ENCODE measurements around the gene HOXA6. TPM values are rescaled to one million over a fixed set of nuclear protein-coding genes. Genes with fewer than 3 reads are reported as not detected.
A peak's percentile ranks its signal among the peaks of the same experiment; 100 is the strongest.

HOXA6 gene
- total RNA-seq, 1 experiment from 2014 or later = not detected

DNA sequence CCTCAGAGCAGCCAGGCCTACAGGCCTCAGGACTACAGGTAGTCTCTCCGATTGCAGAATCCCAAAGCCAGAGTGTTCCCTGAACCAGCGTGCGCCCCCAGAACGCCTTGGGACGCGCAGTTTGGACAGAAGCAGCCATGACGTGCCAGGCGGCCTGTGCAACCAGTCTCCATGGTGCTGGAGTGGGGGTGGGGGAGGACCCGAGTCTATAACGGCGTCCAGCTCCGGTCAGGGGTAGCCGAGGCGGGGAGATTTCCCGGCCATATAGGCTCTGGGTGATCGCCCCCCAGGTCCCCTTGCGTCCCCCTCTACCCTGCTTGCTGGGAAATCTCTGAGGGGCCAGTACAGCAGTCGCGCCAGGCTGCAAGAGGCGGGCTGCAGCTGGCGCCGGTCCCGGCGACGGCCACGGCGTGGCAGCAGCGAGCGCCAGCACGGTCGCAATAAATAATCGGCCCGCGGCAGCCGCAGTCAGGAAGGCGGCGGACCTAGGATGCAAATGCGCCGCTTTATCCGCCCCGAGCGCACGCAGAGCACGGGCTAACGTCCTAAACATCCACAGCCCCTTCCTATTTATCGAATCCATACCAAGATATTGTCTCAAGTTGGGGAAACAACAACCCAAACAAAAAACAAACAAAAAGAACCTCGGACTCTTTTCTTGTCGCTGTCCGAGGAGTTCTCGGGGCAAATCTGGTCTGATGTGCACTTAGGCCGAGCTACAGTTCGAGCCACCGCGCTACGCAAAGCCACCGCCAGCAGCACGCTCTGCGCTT, 3.2 kb upstream of the HOXA6 start:
- Histone ChIP-seq H3K27ac (ENCODE audit: insufficient read length, low read depth, low read length) (no peak overlapping the region), H3K27me3 (ENCODE audit: insufficient read depth, low read length) (peaks cover 97% of the 10 kb centered on the region), H3K9ac (ENCODE audit: extremely low read depth, insufficient read length, low read length) (no peak overlapping the region), H4K91ac (ENCODE audit: insufficient read length, low read depth, low read length) (no peak overlapping the region), H2BK120ac (ENCODE audit: low read depth, low read length, poor library complexity, severe bottlenecking) (no peak overlapping the region), H4K5ac (ENCODE audit: insufficient read length, low read depth, low read length) (no peak overlapping the region), H3K4ac (ENCODE audit: low read depth, low read length) (no peak overlapping the region), H3K4me2 (ENCODE audit: insufficient read depth, insufficient read length, low read length) (peak overlapping the region; percentile 4), H4K20me1 (ENCODE audit: control insufficient read depth, insufficient read depth, insufficient read length) (no peaks in the 10 kb centered on the region), H3K56ac (ENCODE audit: insufficient read length, low read depth, low read length) (no peak overlapping the region), H3K23ac (ENCODE audit: insufficient read length, low read depth, low read length) (no peak overlapping the region), H4K8ac (replicated peaks; ENCODE audit: insufficient read length, low read depth, low read length) (no peak overlapping the region), H3K9me3 (ENCODE audit: control insufficient read depth, low read depth, low read length) (no peaks in the 10 kb centered on the region), H3K23me2 (ENCODE audit: insufficient read length, low read depth, low read length, poor library complexity, severe bottlenecking) (peaks cover 5% of the 10 kb centered on the region), H3K14ac (ENCODE audit: insufficient read depth, low read length) (no peak overlapping the region), H2BK15ac (ENCODE audit: low read depth, low read length) (no peak overlapping the region), H2BK5ac (ENCODE audit: insufficient read length, low read length) (no peak overlapping the region), H3T11ph (ENCODE audit: low read length) (no peak overlapping the region), H2BK12ac (ENCODE audit: insufficient read length, low read depth, low read length) (no peak overlapping the region), H2AK5ac (ENCODE audit: insufficient read length, low read length) (no peak overlapping the region), H3K4me1 (ENCODE audit: insufficient read depth, low read length) (no peaks in the 10 kb centered on the region), H3K79me2 (ENCODE audit: insufficient read depth, low read length) (no peaks in the 10 kb centered on the region), H2BK20ac (ENCODE audit: low read depth, low read length, poor library complexity, severe bottlenecking) (no peak overlapping the region), H2AFZ (ENCODE audit: low read length) (no peak overlapping the region), H3K79me1 (ENCODE audit: insufficient read depth, low read depth, low read length, poor library complexity, severe bottlenecking) (no peaks in the 10 kb centered on the region), H3K18ac (ENCODE audit: insufficient read length, low read depth, low read length) (no peak overlapping the region)
- TF ChIP-seq, protein P1, sequence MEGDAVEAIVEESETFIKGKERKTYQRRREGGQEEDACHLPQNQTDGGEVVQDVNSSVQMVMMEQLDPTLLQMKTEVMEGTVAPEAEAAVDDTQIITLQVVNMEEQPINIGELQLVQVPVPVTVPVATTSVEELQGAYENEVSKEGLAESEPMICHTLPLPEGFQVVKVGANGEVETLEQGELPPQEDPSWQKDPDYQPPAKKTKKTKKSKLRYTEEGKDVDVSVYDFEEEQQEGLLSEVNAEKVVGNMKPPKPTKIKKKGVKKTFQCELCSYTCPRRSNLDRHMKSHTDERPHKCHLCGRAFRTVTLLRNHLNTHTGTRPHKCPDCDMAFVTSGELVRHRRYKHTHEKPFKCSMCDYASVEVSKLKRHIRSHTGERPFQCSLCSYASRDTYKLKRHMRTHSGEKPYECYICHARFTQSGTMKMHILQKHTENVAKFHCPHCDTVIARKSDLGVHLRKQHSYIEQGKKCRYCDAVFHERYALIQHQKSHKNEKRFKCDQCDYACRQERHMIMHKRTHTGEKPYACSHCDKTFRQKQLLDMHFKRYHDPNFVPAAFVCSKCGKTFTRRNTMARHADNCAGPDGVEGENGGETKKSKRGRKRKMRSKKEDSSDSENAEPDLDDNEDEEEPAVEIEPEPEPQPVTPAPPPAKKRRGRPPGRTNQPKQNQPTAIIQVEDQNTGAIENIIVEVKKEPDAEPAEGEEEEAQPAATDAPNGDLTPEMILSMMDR (conservative IDR thresholded peaks at IDR 0.05) = peak; percentile 86
- Mint-ChIP-seq H3K9me3 (peaks cover 24 to 27% of the 10 kb centered on the region in 2 experiments), H3K27me3 (ENCODE audit: low read depth) (peaks cover 100% of the 10 kb centered on the region), H3K27ac (no peak overlapping the region), H3K4me3 (peak overlapping the region; percentile 25 to 66; a peak in 4 of 5 replicates), H3K4me1 (peaks cover 10 to 26% of the 10 kb centered on the region in 2 experiments), H3K36me3 (ENCODE audit: insufficient read depth in 1 of 3, low read depth in 3 of 3) (peaks cover 0 to 4% (median 0%) of the 10 kb centered on the region in 3 experiments; a peak in 3 of 7 replicates)
- peak; percentile 82 for DNase-seq
- no CpG with 5 or more reads among the region's 58 CpGs for WGBS (ENCODE audit: extremely low coverage, insufficient read length, low lambda C conversion rate)

All from H9 (cell line).